ENCODE data around the gene TMEM132C.

TMEM132C gene

DNA sequence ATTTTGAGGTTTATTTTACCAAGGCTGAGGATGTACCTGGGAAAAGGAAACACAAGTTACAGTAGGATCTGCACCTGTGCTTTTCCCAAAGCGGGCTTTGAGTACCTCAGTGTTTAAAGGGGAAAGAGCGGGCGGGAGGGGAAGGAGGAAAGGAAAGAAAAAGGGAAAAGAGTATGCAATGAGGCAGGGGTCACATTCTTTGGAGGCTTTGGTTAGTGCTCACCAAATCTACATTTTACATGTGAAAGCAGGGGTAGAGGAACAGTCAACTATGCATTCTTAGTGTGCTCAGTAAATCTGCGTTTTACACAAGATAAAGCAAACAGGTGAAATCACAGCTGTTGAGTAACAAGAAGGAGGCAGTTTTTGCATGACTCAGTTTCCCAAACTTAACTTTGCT lies 242.2 kb downstream of the TMEM132C start:
- DNase-seq: no peak

GRCh38 chr12:128510511-128510910 lies 243.5 kb downstream of the TMEM132C start:
- no peak for DNase-seq

- DNase-seq: no peak
Observed at GRCh38 chr12:128513331-128513730, 246.4 kb downstream of the TMEM132C start.

- no peak for DNase-seq
Observed at GRCh38 chr12:128513831-128514230, 246.9 kb downstream of the TMEM132C start.

GRCh38 chr12:128518644-128519043 lies 251.7 kb downstream of the TMEM132C start:
- no peak for DNase-seq

DNA sequence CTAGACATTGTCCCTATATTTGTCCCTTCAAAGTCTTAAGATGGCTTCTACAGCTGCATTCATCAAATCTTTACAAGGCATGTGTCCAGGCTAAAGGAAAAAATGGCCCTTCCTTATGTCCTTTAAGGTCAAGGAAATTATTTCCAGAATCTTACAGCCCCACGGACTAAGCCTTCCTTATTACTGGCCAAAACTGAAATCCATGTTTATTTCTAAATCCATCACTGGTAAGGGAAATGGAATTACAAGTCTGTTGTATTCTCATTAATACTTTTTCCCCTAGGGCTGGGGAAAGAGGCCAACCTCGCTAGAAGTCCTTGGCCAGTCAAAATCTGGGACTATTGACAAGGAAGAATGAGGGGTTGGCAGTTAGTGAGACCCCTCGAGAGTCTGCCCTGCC lies 252.5 kb downstream of the TMEM132C start:
- no peak for DNase-seq

DNA sequence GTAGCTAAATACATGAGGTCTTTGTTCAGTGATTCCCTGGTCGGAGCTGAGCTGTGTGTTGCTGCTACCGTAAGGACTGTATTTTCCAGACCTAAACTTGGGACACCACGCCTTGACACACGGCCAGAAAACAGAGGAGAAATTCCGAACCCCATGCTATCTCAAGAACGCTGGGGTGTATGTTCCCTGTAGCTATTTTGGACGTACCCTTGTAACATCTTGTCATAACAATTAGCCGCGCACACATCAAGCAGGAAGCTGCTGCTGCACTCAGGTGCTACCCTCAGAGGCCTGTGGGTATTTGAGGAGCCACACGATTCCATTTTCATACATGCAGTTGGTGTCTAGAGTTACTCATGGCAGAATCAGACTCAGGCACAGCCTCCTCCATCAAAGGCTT lies 255.0 kb downstream of the TMEM132C start:
- no peak for DNase-seq

DNA sequence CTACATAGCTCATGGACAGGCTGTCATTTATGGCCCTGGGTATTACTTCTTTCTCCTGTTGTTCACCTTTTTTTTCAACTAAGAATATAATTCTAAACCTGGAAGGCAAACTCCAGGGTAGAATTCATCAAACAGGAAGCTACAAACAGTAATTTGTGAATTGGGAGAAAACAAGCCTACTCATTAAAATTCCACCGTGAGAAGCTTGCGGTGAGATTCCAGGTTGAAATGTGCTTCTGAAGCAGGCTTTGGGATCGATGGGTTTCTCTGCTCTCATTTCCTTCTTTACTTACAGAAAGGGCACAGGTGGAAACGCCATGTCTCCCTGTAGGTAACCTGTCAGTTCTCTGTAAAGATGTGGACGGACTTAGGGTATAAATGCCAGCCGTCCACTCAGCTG lies 257.5 kb downstream of the TMEM132C start:
- DNase-seq: no peak

DNA sequence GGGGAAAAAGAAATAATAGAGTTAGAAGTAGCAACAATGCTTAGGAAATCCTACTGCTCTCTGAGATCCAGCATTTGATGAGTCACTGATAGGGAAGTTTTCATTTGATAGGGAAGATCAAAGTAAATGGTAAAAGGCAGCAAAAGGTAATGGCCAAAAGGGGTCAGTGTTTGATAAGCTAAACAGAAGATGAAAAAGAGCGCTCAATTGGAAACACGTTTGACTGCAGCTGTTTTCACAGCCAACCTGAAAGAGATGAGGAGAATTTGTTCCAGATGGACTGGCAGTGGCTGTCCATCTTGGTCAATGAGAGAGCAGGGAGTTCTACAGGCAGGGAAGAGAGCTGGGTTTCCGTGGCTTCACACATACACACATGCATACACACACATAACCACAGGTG lies 264.2 kb downstream of the TMEM132C start:
- peak; percentile 64 for DNase-seq

DNA sequence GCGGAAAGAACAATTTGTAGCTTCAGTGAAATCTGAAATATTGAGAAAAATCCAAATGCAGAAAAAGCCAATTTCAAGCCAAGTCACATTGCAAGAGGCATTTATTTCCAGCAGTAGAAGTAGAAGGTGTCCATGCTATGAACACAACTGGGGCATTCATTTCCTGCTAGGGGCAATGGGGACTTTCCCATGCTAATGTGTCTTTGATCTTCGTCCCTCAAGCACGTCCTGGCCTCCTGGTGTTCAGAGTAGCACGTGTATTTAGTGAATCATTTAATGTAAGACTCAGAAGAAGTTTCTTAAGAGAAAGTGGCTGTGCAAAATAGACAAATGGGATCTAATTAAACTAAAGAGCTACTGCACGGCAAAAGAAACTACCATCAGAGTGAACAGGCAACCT lies 267.9 kb downstream of the TMEM132C start:
- no peak for DNase-seq

- DNase-seq: no peak
Observed at GRCh38 chr12:128536810-128537209, 269.8 kb downstream of the TMEM132C start.

- DNase-seq: no peak
Observed at GRCh38 chr12:128537668-128538067, 270.7 kb downstream of the TMEM132C start.

DNA sequence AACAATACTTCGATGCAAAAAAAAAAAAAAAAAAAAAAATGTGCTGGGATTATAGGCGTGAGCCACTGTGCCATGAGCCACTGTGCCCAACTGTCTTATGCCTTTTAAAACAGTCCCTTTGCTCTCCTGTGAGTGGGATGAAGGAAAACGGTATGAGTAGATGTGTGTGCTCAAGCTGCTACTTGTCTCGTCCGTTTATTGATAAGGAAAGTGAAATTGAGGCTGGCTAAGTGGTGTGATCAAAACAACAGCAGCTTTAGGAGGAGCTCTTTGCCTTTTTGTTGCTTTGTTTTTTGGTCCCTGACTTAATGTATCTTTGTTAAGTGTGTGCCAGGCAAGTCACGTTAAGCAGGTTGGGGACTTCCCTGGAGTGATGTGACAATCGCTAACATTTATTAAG lies 275.9 kb downstream of the TMEM132C start:
- no peak for DNase-seq

DNA sequence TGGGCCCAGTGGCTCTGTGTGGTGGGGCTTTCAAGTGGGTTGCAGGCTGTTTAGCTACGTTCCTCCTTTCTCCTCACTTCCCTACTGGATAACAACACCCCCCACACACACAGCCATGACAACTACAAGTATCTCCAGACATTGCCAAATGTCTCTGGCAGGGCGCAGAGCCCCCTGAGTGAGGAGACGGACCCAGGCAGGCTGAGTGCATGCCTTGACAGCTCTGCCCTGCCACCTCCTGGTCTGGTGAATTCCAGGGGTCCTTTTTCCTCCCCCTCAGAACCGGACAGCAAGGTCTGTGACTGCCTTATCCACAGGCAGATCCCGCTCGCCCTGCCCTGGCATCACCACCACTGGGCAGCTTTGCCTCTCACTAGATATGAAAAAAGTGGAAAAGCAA lies 276.5 kb downstream of the TMEM132C start:
- DNase-seq: no peak

- DNase-seq: no peak
Observed at GRCh38 chr12:128543971-128544370, 277.0 kb downstream of the TMEM132C start.

GRCh38 chr12:128548949-128549348 lies 282.0 kb downstream of the TMEM132C start:
- DNase-seq: no peak

GRCh38 chr12:128549601-128550218 lies 282.7 kb downstream of the TMEM132C start:
- DNase-seq: no peak

DNA sequence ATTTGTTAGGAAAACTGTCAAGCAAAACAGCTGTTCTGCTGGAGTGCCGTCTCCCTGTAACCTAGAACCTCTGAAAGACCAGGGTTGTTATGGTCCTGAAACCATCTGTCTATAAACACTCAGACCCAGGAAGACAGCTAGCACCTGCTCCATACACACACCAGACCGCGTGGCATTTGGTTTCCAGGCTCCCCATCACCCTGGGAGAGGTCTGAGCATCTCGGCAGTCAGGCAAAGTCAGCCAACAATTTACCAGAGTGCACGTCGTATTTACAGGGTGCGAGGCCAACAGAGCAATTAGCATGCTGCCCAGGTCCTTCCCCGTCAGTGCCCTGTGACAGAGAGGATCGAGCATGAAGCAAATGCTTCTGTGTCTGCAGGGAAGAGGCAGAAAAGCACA lies 284.3 kb downstream of the TMEM132C start:
- peak; percentile 78 for DNase-seq

DNA sequence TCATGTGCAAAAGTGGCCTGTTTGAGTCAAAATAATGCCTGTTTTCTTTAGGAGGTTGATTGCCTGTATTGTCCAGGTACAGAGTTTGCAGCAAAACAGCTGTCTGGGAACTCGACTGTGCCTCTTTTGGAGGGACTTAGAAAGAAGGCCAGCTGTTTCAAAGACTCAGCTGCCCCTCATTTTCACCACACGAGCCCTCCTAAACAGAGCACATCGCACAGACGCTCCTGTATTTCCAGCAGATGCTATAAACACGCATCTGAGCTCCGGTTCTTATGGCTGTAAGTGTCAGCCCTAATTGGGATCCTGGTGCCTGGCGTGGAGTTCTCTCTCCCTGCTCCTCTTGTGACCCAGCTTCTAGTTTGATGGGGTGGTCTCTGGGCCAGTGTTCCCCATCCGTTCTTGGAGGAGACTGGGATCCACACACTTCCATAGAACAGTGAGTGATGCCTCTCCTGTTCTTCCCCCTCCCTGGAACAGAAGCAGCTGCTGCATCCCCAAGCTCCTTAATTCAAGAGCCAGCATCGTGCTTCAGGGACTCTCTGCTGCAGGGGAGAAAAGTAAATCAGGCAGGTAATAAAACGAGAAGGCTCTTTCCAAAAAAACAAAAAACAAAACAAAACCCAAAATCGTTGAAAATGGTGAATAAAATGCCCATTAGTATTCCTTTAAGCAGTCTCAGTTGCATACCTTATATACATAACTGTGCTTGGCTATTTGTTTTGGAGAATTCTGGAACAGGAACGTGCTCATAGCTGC lies 287.8 kb downstream of the TMEM132C start:
- no peak for DNase-seq

DNA sequence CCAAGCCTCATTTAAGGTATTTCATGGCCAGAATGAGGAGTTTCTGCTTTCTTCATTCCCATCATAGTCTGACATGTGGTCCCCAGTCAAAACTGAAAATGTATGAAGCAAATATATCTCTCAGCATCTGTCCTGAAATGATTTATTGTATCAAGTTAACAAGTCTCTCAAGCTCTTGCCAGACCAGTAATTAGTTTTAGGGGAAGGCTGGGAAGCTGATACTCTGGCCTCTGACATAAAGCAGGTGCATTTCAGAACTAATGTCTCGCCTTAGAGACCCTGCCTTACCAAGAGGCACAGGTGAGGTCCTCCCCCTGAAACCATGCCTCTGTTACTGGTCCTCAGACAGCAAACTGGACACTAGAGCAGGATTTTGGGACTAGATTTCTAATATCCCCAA lies 290.3 kb downstream of the TMEM132C start:
- no peak for DNase-seq

DNA sequence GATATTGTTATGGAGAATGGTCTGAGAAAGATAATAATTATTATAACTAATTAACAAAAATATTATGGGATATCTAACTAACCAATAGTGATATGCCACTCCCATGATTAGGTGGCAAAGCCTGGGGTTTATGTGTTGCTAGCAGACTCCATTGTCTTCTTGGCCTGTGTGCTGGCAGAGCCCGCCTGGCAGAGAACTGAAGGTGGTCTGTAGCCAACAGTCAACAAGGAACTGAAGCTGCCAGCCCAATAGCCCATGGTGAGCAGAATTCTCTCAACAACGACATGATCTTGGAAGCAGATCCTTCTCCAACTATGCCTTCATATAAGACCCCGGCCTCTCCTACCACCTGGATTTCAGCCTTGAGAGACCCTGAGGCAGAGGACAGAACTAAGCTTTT lies 298.0 kb downstream of the TMEM132C start:
- no peak for DNase-seq

- DNase-seq: no peak
Observed at GRCh38 chr12:128567730-128568129, 300.8 kb downstream of the TMEM132C start.

GRCh38 chr12:128570191-128571065 lies 303.5 kb downstream of the TMEM132C start:
- DNase-seq: no peak

All from NCI-H774 (cell line).